Cerebellar cortex (tissue), 1 donor: Measurements from ENCODE around the gene TMEM184A.
"Not testable (repeated sequence)": the region's sequence is repeated elsewhere in the genome, so short reads cannot be mapped to it uniquely, and the experiment has no call there.

Experiments used
- DNase-seq: peaks from one replicate; pipeline ENCODE4 v3.0.0-alpha.2; 2015; ENCODE audit warnings: low spot score

Gene TMEM184A

GRCh38 chr7:1590476-1590875, 34.5 kb upstream of the TMEM184A start:
- DNase-seq: no peak

- DNase-seq: no peak
Measured at GRCh38 chr7:1588978-1589377, 33.0 kb upstream of the TMEM184A start.

- no peak for DNase-seq
Measured at GRCh38 chr7:1587738-1588137, 31.7 kb upstream of the TMEM184A start.

DNA sequence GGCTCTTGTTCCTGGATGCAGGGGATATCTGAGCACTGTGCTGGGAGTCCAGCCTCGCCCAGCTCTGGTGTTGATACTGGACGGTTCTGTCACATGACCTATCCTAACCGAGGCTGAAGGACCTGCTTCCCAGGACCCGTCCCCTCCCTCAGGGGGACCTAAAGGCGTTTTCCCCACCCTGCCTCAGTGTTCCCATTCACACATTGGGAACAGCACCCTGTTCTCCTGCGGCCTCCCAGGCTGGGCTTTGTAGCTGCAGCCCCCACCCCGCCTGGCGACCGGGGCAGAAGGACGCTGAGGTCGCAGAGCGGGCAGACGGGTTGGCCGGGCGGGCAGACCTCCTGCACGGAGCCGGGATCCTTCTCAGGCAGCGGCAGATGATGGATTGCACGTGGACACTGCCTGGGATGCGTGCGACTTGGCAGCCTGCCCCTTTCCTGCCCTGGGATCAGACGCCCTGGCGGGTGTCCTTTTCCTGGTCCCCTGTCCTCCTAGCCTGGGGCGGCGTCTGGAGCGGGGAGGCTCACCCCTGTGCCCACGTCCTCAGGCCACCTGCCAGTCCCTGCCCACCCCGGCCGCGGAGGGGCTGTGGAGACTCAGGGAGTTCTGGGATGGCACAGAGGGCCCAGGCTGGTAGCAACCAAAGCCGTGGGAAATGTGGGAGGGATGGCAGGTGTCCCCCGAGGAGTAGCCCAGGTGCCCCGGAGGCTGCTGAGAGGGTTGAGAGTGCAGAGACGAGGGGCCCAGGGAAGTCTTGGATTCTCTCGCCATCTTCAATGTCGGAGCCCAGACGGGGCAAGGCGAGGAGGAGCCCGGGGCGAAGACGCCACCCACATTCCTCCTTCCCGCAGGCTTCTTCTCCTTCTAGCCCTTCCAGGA, 31.1 kb upstream of the TMEM184A start:
- DNase-seq: no peak

GRCh38 chr7:1586126-1586826, 30.3 kb upstream of the TMEM184A start:
- DNase-seq: no peak

DNA sequence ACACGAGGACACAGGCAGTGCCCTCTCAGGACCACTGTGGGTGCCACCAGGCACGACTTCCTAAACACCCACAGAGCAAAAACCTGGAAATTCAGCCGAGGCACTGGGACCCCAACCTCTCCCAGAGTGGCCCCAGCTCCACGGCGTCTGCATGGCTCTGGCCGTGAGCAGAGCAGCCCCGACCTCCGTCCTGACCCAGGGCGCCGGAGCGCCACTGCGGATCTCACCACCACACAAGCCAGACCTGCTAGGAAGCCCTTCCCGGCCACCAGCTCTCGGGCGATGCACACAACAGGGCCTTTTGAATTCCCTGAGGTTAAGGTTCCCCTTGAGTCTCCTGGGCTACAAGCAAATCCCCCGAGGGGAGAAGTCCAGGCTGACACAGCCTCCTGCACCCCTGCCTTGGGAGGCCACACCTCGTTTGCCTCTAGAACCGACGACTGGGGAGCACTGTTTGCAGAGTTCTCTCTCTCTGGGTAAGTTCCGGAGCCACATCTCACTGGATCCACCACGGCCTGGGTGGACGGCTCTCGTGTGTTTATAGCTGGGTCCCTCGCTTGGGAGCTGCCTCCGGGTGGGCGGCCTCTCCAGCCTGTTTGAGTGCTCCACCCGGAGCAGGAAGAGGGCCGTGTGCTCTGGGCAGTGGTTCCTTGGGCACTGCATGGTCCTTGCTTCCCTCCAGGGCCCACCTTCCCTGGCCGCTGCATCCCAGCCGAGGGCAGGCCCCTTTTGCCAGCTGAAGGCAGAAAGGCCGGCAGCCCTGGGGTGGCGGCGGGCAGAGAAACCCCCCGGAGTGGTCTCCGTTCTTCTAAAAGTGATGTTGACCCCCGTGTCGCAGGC, 29.4 kb upstream of the TMEM184A start:
- no peak for DNase-seq

DNA sequence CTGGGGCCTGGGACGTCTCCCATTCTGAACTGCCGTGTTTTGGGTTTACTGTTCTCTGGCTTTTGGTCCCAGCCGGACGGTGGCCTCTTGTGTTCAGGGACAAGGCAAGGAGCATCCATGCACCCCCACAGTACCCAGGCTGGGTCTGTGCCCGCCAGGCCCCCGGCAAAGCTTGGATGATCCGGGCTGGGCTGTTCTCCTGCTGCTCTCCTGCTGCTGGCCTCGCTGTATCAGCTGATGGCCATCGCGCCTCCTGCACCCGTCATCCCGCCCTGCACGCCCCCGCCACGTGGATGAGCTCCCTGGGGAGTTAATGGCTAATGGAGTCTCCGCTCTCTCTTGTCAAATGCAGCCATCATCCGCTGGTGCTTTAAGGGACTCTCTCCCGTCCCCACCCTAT, 28.7 kb upstream of the TMEM184A start:
- DNase-seq: no peak

DNA sequence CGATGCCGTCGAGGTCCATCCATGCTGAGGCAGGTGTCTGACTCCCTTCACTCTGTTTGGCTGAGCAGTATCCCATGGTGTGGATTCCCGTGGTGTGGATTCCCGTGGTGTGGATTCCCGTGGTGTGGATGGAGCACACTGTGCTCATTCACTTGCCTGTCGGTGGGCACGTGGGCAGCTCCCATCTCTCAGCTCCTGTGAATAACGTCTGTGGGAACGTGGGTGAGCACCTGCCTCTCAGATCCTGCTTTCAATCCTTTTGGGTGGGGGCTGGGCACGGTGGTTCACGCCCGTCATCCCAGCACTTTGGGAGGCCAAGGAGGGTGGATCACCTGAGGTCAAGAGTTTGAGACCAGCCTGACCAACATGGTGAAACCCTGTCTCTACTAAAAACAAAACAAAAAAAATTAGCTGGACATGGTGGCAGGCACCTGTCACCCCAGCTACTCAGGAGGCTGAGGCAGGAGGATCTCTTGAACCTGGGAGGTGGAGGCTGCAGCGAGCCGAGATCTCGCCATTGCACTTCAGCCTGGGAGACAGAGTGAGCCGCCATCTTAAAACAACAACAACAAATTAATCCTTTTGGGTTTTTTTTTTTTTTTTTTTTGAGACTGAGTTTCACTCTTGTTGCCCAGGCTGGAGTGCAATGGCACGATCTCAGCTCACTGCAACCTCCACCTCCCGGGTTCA, 27.4 kb upstream of the TMEM184A start:
- DNase-seq: not testable (repeated sequence)

DNA sequence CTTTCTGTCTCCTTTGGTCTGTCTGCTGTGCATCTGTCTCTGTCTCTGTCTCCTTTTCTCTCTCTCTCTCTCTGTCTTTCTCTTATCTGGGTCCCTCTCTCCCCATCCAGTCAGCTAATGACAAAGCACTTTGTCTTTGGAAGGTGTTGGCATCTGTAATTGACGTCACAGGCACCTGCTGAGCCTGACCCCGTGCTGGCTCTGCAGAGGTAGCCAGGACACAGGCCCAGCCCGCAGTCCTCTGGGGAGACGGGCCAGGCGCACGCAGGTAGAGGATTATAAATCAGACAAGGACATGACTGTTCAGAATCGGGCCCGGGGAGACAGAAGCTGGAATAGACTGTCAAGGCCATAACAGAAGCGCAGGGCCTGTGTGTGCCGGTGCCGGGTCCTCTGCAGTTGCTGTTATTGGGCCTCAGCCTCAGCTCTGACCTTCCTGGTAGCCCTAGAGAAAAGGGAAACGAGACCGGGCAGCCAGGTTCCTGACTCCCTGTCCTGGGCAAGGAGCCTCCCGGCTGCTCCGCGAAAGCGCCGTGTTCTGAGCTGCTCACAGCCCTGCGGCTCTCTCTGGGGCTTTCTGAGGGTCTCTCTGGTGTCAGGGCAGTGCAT, 24.5 kb upstream of the TMEM184A start:
- DNase-seq: no peak

DNA sequence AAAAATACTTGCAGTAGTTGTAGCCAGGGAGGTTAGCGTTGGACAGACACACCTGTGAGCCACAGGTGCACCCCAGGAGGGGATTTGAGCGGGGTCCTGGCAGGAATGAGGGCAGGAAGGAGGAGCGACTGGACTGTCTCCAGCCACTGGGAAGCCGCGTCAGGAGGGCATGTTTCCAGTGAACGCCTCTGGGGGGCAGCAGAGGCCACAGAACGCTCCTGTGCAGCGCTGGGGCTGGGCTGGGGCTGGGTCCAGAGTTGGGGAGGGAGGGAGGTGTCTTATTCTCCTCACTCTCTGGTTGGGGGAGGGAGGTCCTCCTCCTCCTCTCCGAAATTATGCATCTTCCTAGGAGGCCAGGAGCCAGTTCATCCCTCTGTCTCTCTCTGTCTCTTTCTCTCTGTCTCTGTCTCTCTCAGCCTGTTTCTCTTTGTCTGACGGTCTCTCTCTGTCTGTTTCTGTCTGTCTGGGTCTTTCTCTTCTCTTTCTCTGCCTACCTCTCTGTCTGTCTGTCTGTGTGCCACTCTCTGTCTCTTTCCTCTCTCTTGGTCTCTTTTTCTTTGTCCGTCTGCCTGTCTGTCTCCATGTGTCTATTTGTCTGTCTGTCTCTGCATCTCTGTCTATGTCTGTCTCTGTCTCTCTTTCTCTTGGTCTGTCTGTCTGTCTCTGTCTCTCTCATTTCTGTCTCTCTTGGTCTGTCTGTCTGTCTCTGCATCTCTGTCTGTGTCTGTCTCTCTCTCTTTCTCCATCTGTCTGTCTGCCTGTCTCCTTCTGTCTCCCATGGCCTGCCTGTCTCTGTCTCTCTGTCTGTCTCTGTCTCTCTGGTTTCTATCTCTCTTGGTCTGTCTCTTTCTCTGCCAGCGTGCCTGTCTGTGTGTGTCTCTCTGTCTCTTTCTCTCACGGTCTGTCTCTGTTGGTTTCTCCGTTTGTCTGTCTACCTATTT, 23.7 kb upstream of the TMEM184A start:
- peak; percentile 66 for DNase-seq

- no peak for DNase-seq
Measured at GRCh38 chr7:1578513-1578912, 22.5 kb upstream of the TMEM184A start.

- no peak for DNase-seq
Measured at GRCh38 chr7:1576521-1577253, 20.7 kb upstream of the TMEM184A start.

GRCh38 chr7:1575809-1576208, 19.8 kb upstream of the TMEM184A start:
- DNase-seq: no peak

- DNase-seq: no peak
Measured at GRCh38 chr7:1572111-1572822, 16.3 kb upstream of the TMEM184A start.

GRCh38 chr7:1569833-1570632, 14.0 kb upstream of the TMEM184A start, which contains the start of gene PSMG3:
Gene PSMG3, minus strand, starts transcription at chr7:1570032. Its CDS starts 693 bp downstream, at chr7:1569339.
- DNase-seq: peak; percentile 87

GRCh38 chr7:1569440-1569832, 13.4 kb upstream of the TMEM184A start:
- no peak for DNase-seq

DNA sequence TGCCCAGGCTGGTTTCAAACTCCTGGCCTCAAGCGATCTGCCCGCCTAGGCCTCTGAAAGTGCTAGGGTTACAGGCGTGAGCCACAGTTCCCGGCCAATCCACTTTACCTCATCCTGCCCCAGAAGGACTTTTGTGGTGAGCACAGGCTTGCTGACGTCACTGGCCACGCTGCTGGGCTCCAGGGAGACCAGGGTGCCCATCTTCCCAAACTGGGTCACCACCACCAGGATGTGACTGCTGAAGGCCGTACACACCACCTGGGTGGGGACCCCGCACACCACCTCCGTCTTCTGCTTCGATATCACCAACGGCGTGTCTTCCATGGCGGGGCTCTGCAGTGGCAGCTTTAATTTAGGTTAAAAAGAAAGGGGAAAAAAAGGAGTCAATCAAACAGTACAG, 13.0 kb upstream of the TMEM184A start:
- no peak for DNase-seq
